Neuronal stem cell (in vitro differentiated cells): Measurements from ENCODE around the gene FGF16.
A peak's percentile ranks its signal among the peaks of the same experiment; 100 is the strongest.

Experiments
- DNase-seq: peaks from one replicate; pipeline ENCODE4 v3.0.0-alpha.2; 2013; ENCODE audit warnings: low spot score
- H2AFZ ChIP-seq: one replicate; pipeline ENCODE4 v1.6.1; 2013; ENCODE audit warnings: mild to moderate bottlenecking, low read length, inconsistent platforms
- H2AK5ac ChIP-seq: 2 replicates; pipeline ENCODE4 v1.6.1; 2013; ENCODE audit warnings: low read depth, mild to moderate bottlenecking, inconsistent platforms, low read length, moderate library complexity, mixed read lengths
- H2BK120ac ChIP-seq: 2 replicates; pipeline ENCODE4 v1.6.1; 2013; ENCODE audit warnings: low read depth, mild to moderate bottlenecking, inconsistent platforms, low read length, moderate library complexity, mixed read lengths
- H2BK12ac ChIP-seq: one replicate; pipeline ENCODE4 v1.6.1; 2013; ENCODE audit warnings: low read length, inconsistent platforms
- H2BK15ac ChIP-seq: 2 replicates; pipeline ENCODE4 v1.6.1; 2013; ENCODE audit warnings: mild to moderate bottlenecking, low read length, inconsistent platforms, mixed read lengths
- H2BK5ac ChIP-seq: one replicate; pipeline ENCODE4 v1.6.1; 2013; ENCODE audit warnings: inconsistent platforms, mild to moderate bottlenecking, low read length, moderate library complexity
- H3K14ac ChIP-seq: one replicate; pipeline ENCODE4 v1.6.1; 2013; ENCODE audit warnings: low read length, inconsistent platforms
- H3K18ac ChIP-seq: 2 replicates; pipeline ENCODE4 v1.6.1; 2013; ENCODE audit warnings: low read length, inconsistent platforms
- H3K23ac ChIP-seq: 2 replicates; pipeline ENCODE4 v1.6.1; 2013; ENCODE audit warnings: low read depth, mild to moderate bottlenecking, mixed read lengths, low read length, inconsistent platforms; ENCODE audit not compliant: poor library complexity
- H3K27ac ChIP-seq: replicated peaks from 3 replicates; pipeline ENCODE4 v1.5.1; 2013; ENCODE audit warnings: low read length, inconsistent platforms
- H3K27me3 ChIP-seq, 3 experiments: 2 replicates each; pipeline ENCODE4 v1.6.1; 2013; ENCODE audit warnings: low read length in 3 of 3, mild to moderate bottlenecking in 2 of 3, inconsistent platforms in 1 of 3, low read depth in 1 of 3, mixed read lengths in 1 of 3, moderate library complexity in 1 of 3; ENCODE audit not compliant: control insufficient read depth in 3 of 3, insufficient read depth in 3 of 3
- H3K36me3 ChIP-seq, 2 donors: replicated peaks in 1 of 2; 2 replicates each; pipeline ENCODE4 v1.6.1; 2013; ENCODE audit warnings: low read length in 2 of 2; ENCODE audit not compliant: control insufficient read depth in 2 of 2, insufficient read depth in 2 of 2
- H3K4ac ChIP-seq: 2 replicates; pipeline ENCODE4 v1.6.1; 2013; ENCODE audit warnings: inconsistent platforms, mild to moderate bottlenecking, low read length, moderate library complexity
- H3K4me1 ChIP-seq, 2 donors: 1 replicate in 1 of 2; 2 replicates in 1 of 2; pipeline ENCODE4 v1.6.1; 2013; ENCODE audit warnings: low read length in 2 of 2, low read depth in 1 of 2; ENCODE audit not compliant: control insufficient read depth in 2 of 2, insufficient read depth in 1 of 2
- H3K4me2 ChIP-seq: one replicate; pipeline ENCODE4 v1.6.1; 2013; ENCODE audit warnings: mild to moderate bottlenecking, low read length, inconsistent platforms; ENCODE audit not compliant: insufficient read depth, poor library complexity, severe bottlenecking
- H3K4me3 ChIP-seq, 2 donors: 2 replicates each; pipeline ENCODE4 v1.5.1; 2013; ENCODE audit warnings: low read length in 2 of 2, mild to moderate bottlenecking in 2 of 2, inconsistent platforms in 1 of 2, moderate library complexity in 1 of 2
- H3K79me1 ChIP-seq: one replicate; pipeline ENCODE4 v1.6.1; 2013; ENCODE audit warnings: low read depth, mild to moderate bottlenecking, inconsistent platforms, low read length, moderate library complexity
- H3K9ac ChIP-seq: one replicate; pipeline ENCODE4 v1.6.1; 2013; ENCODE audit warnings: mild to moderate bottlenecking, low read depth, low read length, inconsistent platforms; ENCODE audit not compliant: poor library complexity
- H3K9me3 ChIP-seq, 2 donors: replicated peaks in 1 of 2; 2 replicates each; pipeline versions ENCODE3 to v1.6.1; 2013; ENCODE audit warnings: low read length in 2 of 2, mild to moderate bottlenecking in 2 of 2, inconsistent platforms in 1 of 2, low read depth in 1 of 2, mixed read lengths in 1 of 2, moderate library complexity in 1 of 2; ENCODE audit not compliant: control insufficient read depth in 2 of 2, insufficient read depth in 1 of 2
- H4K8ac ChIP-seq: one replicate; pipeline ENCODE4 v1.6.1; 2013; ENCODE audit warnings: low read depth, mild to moderate bottlenecking, inconsistent platforms, low read length, moderate library complexity
- H4K91ac ChIP-seq: one replicate; pipeline ENCODE4 v1.6.1; 2013; ENCODE audit warnings: low read length, low read depth, mild to moderate bottlenecking, inconsistent platforms; ENCODE audit not compliant: poor library complexity
- WGBS, 2 donors: extraction: QIAGEN DNeasy Blood & Tissue Kit; methylation state at CpG; one replicate each; pipeline ENCODE4 v1.1.7; 2013; ENCODE audit warnings: missing lambda C conversion rate in 2 of 2, mixed read lengths in 1 of 2; ENCODE audit not compliant: insufficient read length in 2 of 2, insufficient replicate concordance in 1 of 2; ENCODE audit errors: extremely low coverage in 2 of 2; 5-methylcytosine and 5-hydroxymethylcytosine counted together

FGF16 gene

GRCh38 chrX:77412631-77413030 is 34.6 kb upstream of the FGF16 start:
- no peak overlapping the region for H3K27ac ChIP-seq
- H2BK12ac ChIP-seq: no peak overlapping the region
- no peaks in the 10 kb centered on the region for H3K4me1 ChIP-seq
- no peak overlapping the region for H3K9ac ChIP-seq
- no peak overlapping the region for H3K18ac ChIP-seq
- H4K91ac ChIP-seq: no peak overlapping the region
- DNase-seq: no peak
- no peaks in the 10 kb centered on the region for H3K27me3 ChIP-seq
- no peaks in the 10 kb centered on the region for H3K36me3 ChIP-seq
- H2AFZ ChIP-seq: no peak overlapping the region
- H2BK15ac ChIP-seq: no peak overlapping the region
- H3K79me1 ChIP-seq: no peaks in the 10 kb centered on the region
- no peak overlapping the region for H4K8ac ChIP-seq
- no peak overlapping the region for H3K23ac ChIP-seq
- no CpG with 5 or more reads among the region's 3 CpGs for WGBS, 2 donors
- no peak overlapping the region for H2AK5ac ChIP-seq
- no peak overlapping the region for H3K14ac ChIP-seq
- H3K4me2 ChIP-seq: no peak overlapping the region
- H2BK120ac ChIP-seq: no peak overlapping the region
- no peak overlapping the region for H3K4me3 ChIP-seq
- no peaks in the 10 kb centered on the region for H3K9me3 ChIP-seq
- H2BK5ac ChIP-seq: no peak overlapping the region
- H3K4ac ChIP-seq: no peak overlapping the region

DNA sequence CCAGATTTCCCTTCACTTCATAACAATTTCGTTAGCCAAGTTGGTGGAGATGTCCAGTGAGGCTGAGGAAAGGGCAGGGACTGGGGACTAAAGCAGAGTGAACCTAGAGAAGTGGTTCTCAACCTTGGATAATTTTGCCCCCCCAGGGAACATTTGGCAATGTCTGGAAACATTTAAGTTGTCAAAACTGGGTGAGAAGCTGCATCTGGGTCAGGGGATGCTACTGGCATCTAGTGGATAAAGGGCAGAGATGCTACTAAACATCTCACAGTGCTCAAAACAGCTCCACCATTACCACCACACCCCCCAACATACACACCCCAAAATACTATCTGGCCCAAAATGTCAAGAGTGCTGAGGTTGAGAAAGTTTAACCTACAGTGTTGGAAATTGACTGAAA is 32.0 kb upstream of the FGF16 start:
- Histone ChIP-seq H3K4me3 (no peak overlapping the region), H4K91ac (no peak overlapping the region), H3K36me3 (no peaks in the 10 kb centered on the region), H3K79me1 (no peaks in the 10 kb centered on the region), H3K9ac (no peak overlapping the region), H2AK5ac (no peak overlapping the region), H3K4me2 (no peak overlapping the region), H2BK5ac (no peak overlapping the region), H3K23ac (no peak overlapping the region), H2AFZ (no peak overlapping the region), H3K18ac (no peak overlapping the region), H3K9me3 (no peaks in the 10 kb centered on the region), H3K4me1 (no peaks in the 10 kb centered on the region), H3K27me3 (no peaks in the 10 kb centered on the region), H3K27ac (no peak overlapping the region), H3K14ac (no peak overlapping the region), H3K4ac (no peak overlapping the region), H2BK12ac (no peak overlapping the region), H2BK15ac (no peak overlapping the region), H4K8ac (no peak overlapping the region), H2BK120ac (no peak overlapping the region)
- no CpG with 5 or more reads among the region's 1 CpG for WGBS, 2 donors
- DNase-seq: no peak

GRCh38 chrX:77415882-77416281 is 31.3 kb upstream of the FGF16 start:
- no peak overlapping the region for H2BK15ac ChIP-seq
- no peak overlapping the region for H3K14ac ChIP-seq
- no peak overlapping the region for H3K4me3 ChIP-seq
- no peak overlapping the region for H2BK5ac ChIP-seq
- no peak overlapping the region for H4K91ac ChIP-seq
- no peaks in the 10 kb centered on the region for H3K9me3 ChIP-seq
- no peak overlapping the region for H2AFZ ChIP-seq
- no peak overlapping the region for H3K4me2 ChIP-seq
- H3K9ac ChIP-seq: no peak overlapping the region
- H4K8ac ChIP-seq: no peak overlapping the region
- H3K23ac ChIP-seq: no peak overlapping the region
- H3K18ac ChIP-seq: no peak overlapping the region
- WGBS, 2 donors: no CpG with 5 or more reads among the region's 1 CpG
- H3K79me1 ChIP-seq: no peaks in the 10 kb centered on the region
- no peaks in the 10 kb centered on the region for H3K36me3 ChIP-seq
- no peak overlapping the region for H3K27ac ChIP-seq
- no peak for DNase-seq
- H3K27me3 ChIP-seq: no peaks in the 10 kb centered on the region
- no peak overlapping the region for H2AK5ac ChIP-seq
- H3K4me1 ChIP-seq: no peaks in the 10 kb centered on the region
- H2BK12ac ChIP-seq: no peak overlapping the region
- no peak overlapping the region for H2BK120ac ChIP-seq
- no peak overlapping the region for H3K4ac ChIP-seq

- H3K9me3 ChIP-seq: no peaks in the 10 kb centered on the region
- WGBS, 2 donors: no CpG with 5 or more reads among the region's 4 CpGs
- H2BK15ac ChIP-seq: no peak overlapping the region
- no peak overlapping the region for H3K9ac ChIP-seq
- peaks cover 0 to 5% of the 10 kb centered on the region in 2 donors for H3K4me1 ChIP-seq
- H3K4me2 ChIP-seq: no peak overlapping the region
- H3K18ac ChIP-seq: no peak overlapping the region
- H4K8ac ChIP-seq: no peak overlapping the region
- DNase-seq: no peak
- no peak overlapping the region for H3K4me3 ChIP-seq
- H2BK12ac ChIP-seq: no peak overlapping the region
- H3K79me1 ChIP-seq: no peaks in the 10 kb centered on the region
- no peak overlapping the region for H2BK120ac ChIP-seq
- H3K27me3 ChIP-seq: no peaks in the 10 kb centered on the region
- H3K4ac ChIP-seq: no peak overlapping the region
- no peak overlapping the region for H3K14ac ChIP-seq
- no peak overlapping the region for H4K91ac ChIP-seq
- no peak overlapping the region for H2AK5ac ChIP-seq
- H3K23ac ChIP-seq: no peak overlapping the region
- peak overlapping the region; percentile 33 for H3K27ac ChIP-seq
- H2BK5ac ChIP-seq: no peak overlapping the region
- no peak overlapping the region for H2AFZ ChIP-seq
- no peaks in the 10 kb centered on the region for H3K36me3 ChIP-seq
These were observed 24.1 kb upstream of the FGF16 start for GRCh38 chrX:77422891-77423648.
